Islet of Langerhans (tissue), 1 donor: Measurements from ENCODE around the gene ACOT4.
"Not testable (repeated sequence)": the region's sequence is repeated elsewhere in the genome, so short reads cannot be mapped to it uniquely, and the experiment has no call there.

Source experiments
- FAIRE-seq: peaks from one replicate; lab custom pipeline; 2011; peaks lifted over from hg19 to GRCh38; lab: Jason Lieb, UNC

The ACOT4 gene, protein sequence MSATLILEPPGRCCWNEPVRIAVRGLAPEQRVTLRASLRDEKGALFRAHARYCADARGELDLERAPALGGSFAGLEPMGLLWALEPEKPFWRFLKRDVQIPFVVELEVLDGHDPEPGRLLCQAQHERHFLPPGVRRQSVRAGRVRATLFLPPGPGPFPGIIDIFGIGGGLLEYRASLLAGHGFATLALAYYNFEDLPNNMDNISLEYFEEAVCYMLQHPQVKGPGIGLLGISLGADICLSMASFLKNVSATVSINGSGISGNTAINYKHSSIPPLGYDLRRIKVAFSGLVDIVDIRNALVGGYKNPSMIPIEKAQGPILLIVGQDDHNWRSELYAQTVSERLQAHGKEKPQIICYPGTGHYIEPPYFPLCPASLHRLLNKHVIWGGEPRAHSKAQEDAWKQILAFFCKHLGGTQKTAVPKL

DNA sequence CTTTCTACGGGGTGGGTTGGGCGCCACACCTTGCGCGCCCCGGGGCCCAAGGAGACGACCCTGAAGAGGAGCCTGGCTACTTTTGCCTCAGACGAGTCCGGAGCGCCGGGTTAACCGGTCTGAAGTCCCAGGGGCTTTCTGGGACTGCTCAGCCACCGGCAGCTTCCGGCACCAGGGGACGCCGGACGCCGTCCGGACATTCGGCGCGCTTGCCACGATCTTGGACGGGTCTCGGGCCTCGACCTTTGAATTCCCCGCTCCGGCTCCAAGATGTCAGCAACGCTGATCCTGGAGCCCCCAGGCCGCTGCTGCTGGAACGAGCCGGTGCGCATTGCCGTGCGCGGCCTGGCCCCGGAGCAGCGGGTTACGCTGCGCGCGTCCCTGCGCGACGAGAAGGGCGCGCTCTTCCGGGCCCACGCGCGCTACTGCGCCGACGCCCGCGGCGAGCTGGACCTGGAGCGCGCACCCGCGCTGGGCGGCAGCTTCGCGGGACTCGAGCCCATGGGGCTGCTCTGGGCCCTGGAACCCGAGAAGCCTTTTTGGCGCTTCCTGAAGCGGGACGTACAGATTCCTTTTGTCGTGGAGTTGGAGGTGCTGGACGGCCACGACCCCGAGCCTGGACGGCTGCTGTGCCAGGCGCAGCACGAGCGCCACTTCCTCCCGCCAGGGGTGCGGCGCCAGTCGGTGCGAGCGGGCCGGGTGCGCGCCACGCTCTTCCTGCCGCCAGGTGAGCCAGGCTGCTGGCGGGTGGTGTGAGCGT, at the start of gene ACOT4:
TSS of gene ACOT4 (plus strand) at position 184 of the 760 bp plus-strand sequence. CDS start at position 271, 87 bp downstream.
- no peak for FAIRE-seq

DNA sequence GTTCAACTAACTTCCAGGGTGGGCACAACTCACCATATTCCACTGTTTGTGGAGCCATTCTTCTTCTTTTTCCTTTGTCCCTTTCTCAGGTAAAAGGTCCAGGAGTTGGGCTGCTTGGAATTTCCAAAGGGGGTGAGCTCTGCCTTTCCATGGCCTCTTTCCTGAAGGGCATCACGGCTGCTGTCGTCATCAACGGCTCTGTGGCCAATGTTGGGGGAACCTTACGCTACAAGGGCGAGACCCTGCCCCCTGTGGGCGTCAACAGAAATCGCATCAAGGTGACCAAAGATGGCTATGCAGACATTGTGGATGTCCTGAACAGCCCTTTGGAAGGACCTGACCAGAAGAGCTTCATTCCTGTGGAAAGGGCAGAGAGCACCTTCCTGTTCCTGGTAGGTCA, 48.7 kb upstream of the ACOT4 start:
- FAIRE-seq, result not testable (repeated sequence)

DNA sequence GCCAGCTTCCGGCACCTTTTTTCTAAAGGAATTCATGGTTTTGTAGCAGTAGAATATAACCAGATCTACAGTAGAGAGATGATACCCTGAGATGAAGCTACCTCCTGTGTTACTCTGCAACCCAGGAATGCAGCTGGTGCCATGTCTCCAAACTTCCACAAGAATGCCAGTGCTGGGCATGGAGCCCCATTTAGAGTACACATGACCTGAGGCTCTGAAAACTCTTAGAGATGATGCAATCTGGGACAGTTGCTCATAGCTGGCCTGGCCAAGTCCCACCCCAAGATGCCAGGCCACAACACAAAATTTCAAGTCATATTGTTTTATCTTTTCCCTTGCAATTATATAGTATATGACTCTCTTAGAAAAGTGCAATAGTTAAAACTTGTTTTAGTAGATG, 46.3 kb upstream of the ACOT4 start:
- not testable (repeated sequence) for FAIRE-seq

DNA sequence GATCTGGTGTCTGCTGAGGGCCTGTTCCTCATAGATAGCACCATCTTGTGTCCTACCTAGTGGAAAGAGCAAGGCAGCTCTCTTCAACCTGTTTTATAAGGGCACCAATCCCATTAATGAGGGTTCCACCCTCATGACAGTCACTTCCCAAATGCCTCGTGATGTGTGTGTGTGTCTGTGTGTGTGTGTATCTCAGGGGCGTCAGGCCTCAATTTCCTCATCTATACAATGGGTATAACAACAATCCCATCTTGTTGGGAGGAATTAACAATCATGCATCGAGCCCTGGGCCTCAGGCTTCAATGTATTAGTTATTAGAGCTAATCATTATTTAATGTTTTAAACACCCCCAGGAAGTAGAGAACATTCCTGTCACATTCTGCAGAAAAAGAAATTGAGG, 42.6 kb upstream of the ACOT4 start:
- FAIRE-seq, result not testable (repeated sequence)

DNA sequence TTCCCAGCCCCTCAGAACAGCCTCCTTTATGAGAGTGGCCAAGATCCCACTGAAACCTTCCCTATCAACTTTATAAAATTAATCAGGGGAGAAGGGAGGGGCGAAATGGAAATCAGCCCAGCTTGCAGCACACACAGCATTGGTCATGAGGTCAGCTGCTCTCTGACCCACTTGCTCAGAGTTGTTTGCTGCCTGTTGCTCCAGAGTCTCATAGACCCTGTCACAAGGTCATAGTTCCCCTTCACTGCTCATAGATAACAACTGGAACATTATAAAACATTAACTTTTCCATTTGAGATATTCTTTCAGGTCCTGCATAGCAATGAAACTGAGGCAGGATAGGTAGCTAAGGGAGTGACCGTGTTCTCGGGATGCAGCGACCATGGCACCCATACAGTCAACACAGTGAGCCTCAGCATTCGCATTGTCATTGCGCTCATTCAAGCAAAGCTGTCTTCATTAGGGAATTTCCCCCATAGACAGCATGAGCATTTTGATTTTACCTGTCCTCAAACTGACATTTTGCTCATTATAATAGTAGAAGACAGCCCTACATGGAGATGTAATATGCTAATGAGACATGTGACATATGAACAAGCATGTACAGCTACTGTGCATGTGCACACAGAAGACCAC, 41.7 kb upstream of the ACOT4 start:
- FAIRE-seq, result not testable (repeated sequence)

DNA sequence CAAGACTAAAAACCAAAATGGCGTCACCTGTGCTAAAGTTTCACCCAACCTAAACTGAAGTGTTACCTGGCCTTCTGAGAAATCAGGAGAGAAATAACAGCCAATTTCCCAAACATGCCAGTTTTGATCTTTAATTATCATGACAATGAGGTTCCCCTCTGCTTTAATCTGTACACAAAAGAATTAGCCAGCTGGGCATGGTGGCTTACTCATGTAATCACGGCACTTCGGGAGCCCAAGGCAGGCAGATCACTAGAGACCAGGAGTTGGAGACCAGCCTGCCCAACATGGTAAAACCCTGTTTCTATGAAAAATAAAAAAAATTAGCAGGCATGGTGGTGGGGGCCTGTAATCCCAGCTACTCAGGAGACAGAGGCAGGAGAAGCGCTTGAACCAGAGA, 37.8 kb upstream of the ACOT4 start:
- no peak for FAIRE-seq

DNA sequence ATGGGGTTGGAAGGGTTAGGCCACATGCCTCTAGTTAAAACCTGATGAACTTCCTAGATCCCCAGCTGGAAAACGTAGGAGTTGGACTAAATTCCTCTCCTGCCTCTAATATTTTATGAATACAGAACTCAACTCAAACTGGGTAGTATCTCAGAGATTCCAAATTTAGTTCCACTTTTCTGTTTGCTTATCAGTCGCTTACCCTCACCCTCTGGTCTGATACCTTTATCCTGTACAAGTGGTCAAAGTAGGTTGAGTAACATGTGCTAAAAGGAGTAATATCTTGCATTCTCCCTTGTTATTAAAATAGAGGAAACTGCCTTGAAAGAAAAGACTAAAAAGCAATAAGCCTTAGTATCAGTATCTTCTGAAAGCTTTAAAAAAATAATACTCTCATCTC, 34.5 kb upstream of the ACOT4 start:
- FAIRE-seq, result not testable (repeated sequence)

DNA sequence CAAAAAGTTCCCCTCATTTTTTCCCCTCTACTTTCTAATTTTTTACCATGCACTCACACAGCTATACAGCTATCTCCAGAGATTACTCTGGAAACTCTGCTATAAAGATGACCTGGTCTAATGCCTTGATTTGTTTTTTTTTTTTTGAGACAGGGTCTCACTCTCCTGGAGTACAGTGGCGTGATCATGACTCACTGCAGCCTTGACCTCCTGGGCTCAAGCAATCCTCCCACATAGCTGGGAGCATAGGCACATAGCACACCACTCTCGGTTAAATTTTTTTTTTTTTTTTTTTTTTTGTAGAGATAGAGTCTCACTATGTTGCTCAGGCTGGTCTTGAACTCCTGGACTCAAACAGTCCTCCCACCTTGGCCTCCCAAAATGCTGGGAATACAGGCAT, 33.4 kb upstream of the ACOT4 start:
- FAIRE-seq, result not testable (repeated sequence)

DNA sequence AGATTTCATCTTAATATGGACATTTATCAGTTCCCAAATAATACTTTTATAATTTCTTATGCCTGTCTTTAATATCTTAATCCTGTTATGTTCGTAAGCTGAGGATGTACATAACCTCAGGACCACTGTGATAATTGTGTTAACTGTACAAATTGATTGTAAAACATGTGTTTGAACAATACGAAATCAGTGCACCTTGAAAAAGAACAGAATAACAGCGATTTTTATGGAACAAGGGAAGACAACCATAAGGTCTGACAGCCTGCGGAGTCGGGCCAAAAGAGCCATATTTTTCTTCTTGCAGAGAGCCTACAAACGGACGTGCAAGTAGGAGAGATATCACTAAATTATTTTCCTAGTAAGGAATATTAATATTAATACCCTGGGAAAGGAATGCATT, 29.4 kb upstream of the ACOT4 start:
- not testable (repeated sequence) for FAIRE-seq

DNA sequence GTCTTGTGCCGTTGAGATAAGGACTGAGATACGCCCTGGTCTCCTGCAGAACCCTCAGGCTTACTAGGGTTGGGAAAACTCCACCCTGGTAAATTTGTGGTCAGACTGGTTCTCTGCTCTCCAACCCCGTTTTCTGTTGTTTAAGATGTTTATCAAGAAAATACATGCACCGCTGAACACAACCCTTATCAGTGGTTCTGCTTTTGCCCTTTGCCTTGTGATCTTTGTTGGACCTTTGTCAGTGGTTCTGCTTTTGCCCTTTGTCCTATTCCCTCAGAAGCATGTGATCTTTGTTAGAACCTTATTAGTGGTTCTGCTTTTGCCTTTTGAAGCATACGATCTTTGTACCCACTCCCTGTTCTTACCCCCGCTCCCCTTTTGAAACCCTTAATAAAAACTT, 29.0 kb upstream of the ACOT4 start:
- not testable (repeated sequence) for FAIRE-seq

DNA sequence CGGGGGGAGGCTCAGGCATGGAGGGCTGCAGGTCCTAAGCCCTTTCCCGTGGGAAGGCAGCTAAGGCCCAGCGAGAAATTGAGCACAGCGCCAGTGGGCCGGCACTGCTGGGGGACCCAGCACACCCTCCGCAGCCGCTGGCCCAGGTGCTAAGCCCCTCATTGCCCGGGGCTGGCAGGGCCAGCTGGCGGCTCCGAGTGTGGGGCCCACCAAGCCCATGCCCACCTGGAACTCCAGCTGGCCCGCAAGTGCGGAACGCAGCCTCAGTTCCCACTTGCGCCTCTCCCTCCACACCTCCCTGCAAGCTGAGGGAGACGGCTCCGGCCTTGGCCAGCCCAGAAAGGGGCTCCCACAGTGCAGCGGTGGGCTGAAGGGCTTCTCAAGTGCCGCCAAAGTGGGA, 25.2 kb upstream of the ACOT4 start:
- FAIRE-seq, result not testable (repeated sequence)

DNA sequence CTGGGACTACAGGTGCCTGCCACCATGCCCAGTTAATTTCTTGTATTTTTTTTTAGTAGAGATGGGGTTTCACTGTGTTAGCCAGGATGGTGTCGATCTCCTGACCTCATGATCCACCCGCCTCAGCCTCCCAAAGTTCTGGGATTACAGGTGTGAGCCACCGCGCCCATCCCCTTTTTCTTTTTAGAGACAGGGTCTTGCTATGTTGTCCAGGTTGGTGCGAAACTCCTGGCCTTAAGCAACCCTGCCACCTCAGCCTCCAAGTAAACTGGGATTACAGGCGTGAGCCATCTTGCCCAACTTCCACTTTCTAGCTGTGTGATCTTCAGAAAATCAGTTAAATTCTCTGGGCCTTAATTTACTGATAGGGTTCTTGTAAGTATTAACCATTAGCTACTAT, 24.7 kb upstream of the ACOT4 start:
- not testable (repeated sequence) for FAIRE-seq

DNA sequence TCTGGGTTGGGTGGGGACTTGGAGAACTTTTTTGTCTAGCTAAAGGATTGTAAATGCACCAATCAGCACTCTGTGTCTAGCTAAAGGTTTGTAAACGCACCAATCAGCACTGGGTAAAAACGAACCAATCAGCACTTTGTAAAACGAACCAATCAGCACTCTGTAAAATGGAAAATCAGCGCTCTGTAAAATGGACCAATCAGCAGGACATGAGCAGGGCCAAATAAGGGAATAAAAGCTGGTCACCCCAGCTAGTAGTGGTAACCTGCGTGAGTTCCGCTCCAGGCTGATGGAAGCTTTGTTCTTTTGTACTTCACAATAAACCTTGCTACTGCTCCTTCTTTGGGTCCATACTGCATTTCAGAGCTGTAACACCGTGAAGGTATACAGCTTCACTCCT, 24.3 kb upstream of the ACOT4 start:
- FAIRE-seq, result no peak

DNA sequence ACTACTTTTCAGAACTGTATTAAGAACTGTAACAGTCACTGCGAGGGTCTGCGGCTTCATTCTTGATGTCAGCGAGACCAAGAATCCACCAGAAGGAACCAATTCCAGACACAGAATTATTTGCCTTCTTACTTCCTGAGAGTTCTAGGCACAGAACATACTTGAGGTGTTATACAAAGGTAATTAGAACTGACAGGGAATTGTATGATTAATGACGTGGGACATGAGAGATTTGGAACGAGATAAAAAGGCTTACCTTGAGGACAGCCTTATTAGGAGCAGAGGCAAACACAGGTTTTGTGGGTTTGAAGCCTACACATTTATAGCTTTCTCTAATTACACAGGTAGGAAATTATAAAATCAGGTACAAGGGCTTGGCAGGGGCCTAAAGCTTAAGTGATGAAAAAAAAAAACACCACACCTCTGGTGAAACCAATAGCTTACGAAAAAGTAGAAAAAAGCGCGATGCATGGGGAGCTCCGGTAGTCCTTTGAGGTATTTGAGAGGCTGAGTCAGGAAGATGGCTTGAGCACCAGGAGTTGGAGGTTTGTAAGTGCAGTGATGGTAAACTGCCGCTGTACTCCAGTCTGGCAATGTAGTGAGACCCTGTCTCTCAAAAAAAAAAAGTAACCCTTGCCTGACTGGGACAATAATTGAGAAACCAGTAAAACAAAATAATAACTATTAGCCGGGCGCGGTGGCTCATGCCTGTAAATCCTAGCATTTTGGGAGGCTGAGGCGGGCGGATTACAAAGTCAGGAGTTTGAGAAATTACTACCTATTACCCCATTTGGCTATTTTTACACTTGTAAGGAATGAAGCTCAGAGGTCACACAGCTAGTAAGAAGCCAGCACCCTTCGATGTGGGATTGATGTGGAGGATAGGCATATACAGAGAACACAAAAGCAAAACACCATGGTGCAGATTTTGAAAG, 23.5 kb upstream of the ACOT4 start:
- no peak for FAIRE-seq

DNA sequence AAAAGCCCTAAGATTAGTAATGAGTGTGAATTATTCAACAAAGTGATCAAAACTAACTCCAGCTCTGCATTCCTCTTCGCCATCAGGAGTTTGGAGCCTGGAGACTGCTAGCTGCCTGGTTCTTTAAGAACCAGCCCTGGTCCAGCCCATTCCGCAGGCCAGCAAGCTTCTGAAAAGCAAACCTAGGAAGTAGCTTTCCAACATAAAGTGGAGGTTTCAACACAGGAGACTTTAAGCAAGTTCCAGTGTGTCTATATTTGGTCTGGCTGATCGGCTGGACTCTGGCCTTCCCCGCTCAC, 22.8 kb upstream of the ACOT4 start:
- FAIRE-seq, result not testable (repeated sequence)

DNA sequence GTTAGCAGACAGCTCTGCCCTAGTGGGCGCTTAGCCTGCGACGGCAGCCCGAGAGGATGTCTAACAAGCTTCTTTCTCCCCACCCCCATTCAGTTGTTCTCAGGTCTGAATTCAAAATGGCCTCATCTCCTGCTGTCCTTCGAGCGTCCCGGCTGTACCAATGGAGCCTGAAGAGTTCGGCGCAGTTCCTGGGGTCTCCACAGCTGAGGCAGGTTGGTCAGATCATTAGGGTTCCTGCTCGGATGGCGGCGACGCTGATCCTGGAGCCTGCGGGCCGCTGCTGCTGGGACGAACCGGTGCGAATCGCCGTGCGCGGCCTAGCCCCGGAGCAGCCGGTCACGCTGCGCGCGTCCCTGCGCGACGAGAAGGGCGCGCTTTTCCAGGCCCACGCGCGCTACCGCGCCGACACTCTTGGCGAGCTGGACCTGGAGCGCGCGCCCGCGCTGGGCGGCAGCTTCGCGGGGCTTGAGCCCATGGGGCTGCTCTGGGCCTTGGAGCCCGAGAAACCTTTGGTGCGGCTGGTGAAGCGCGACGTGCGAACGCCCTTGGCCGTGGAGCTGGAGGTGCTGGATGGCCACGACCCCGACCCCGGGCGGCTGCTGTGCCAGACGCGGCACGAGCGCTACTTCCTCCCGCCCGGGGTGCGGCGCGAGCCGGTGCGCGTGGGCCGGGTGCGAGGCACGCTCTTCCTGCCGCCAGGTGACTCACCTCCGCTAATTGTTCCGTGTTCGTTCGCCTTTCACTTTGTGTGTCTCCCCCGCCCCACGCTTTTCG, 22.3 kb upstream of the ACOT4 start, which contains the start of gene ACOT2:
TSS of gene ACOT2 (plus strand) at position 29 of the 774 bp plus-strand sequence. CDS start at position 57, 28 bp downstream.
- FAIRE-seq, result not testable (repeated sequence)

DNA sequence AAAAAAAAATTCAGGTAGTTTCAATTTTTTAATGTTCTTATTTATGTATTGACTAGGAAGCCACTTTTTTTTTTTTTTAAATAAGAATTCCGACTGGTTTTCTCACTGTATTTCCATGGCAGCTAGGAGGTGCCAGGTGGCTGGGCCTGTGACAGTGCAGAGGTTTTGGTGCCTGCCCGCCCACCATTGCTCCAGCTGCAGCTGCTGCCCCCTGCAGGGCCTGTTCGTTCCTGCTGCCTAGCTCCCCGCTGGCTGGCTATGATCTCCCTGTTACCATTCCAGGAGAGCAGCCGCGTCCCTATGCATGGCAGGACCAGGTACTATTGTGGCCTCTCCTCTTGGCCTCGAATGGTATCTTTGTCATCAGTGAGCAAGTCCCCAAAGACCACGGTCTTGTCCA, 20.8 kb upstream of the ACOT4 start:
- FAIRE-seq, result not testable (repeated sequence)

DNA sequence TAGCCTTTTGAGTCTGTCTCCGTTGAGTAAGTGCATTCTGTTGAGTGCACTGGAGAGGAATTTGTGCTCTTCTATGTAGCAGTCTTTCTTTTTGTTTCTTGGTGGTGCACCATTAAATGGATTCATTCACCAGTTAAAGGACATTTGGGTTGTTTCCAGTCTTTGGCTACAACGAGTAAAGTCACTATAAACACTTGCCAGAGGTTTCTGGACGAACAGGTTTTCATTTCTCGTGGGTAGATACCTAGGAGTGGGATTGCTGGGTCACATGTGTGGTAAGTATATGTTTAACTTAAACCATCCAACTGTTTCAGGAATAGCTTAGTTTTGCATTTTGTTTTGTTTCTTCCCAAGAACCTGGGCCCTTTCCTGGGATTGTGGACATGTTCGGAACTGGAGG, 18.6 kb upstream of the ACOT4 start:
- FAIRE-seq, result not testable (repeated sequence)

DNA sequence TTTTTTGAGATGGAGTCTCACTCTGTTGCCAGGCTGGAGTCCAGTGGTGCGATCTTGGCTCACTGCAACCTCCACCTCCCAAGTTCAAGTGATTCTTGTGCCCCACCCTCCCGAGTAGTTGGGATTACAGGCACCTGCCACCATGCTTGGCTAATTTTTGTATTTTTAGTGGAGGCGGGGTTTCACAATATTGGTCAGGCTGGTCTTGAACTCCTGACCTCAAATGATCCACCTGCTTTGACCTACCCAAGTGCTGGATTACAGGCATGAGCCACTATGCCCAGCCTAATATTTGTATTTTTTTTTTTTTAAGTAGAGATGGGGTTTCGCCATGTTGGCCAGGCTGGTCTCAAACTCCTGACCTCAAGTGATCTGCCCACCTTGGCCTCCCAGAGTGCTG, 17.9 kb upstream of the ACOT4 start:
- not testable (repeated sequence) for FAIRE-seq

DNA sequence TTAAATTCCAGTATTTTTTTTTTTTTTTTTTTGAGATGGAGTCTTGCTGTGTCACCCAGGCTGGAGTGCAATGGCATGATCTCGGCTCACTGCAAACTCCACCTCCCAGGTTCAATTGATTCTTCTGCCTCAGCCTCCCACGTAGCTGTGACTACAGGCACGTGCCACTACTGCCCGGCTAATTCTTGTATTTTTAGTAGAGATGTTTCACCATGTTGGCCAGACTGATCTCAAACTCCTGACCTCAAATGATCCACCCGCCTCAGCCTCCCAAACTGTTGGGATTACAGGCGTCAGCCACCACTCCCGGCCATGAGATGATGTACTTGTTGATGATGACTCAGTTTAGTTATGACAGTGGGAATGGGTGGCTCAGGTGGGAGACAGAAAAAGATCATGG, 17.4 kb upstream of the ACOT4 start:
- FAIRE-seq, result not testable (repeated sequence)

DNA sequence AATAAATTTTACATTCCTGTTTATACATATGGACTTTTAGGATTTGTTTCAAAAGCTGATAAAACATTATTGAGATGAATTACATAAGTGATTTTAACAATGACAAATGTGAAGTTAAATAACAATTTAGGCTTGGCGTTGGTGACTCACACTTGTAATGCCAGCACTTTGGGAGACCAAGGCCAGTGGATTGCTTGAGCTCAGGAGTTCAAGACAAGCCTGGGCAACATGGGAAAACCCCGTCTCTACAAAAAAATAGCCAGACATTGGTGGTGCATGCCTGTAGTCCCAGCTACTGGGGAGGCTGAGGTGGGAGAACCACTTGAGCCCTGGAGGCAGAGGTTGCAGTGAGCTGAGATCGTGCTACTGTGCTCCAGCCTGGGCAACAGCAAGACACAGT, 15.3 kb upstream of the ACOT4 start:
- FAIRE-seq, result no peak
